Breast epithelium (tissue), 3 donors: ENCODE data around the gene ZNRF3.

ENCODE experiments used
- POLR2AphosphoS5 ChIP-seq, 3 donors: sonication (generic); formaldehyde crosslinking; IDR thresholded peaks; one replicate each; pipeline ENCODE4 v1.6.1; 2017; ENCODE audit warnings: antibody characterized with exemption in 3 of 3
- TF ChIP-seq, protein P1 (sequence below), 3 donors: fragments of 450-650 bp; IDR thresholded peaks; one replicate each; pipeline ENCODE4 v1.5.1; 2016 to 2017; ENCODE audit warnings: antibody characterized with exemption in 3 of 3, mild to moderate bottlenecking in 3 of 3, moderate library complexity in 3 of 3

DNA sequence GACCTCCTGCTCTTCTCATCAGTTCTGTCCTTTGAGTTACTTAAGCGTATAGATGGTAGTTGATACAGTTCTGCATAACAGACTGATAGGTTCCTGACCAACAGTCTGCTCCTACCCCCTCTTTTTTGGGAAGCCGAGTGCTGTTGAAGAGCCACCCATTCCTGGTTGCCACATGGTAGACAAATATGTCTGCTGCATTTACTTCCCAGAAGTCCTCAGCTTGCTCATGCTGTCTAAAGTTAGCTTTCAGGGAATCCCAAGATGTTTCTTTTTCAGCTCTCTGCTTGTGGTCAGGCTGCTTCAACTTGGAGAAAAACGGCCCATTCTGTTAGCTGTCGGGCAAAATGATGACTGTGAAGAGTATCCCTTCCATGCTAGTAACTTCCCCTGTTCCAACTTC, 129.6 kb downstream of the ZNRF3 start:
- TF ChIP-seq, protein P1, sequence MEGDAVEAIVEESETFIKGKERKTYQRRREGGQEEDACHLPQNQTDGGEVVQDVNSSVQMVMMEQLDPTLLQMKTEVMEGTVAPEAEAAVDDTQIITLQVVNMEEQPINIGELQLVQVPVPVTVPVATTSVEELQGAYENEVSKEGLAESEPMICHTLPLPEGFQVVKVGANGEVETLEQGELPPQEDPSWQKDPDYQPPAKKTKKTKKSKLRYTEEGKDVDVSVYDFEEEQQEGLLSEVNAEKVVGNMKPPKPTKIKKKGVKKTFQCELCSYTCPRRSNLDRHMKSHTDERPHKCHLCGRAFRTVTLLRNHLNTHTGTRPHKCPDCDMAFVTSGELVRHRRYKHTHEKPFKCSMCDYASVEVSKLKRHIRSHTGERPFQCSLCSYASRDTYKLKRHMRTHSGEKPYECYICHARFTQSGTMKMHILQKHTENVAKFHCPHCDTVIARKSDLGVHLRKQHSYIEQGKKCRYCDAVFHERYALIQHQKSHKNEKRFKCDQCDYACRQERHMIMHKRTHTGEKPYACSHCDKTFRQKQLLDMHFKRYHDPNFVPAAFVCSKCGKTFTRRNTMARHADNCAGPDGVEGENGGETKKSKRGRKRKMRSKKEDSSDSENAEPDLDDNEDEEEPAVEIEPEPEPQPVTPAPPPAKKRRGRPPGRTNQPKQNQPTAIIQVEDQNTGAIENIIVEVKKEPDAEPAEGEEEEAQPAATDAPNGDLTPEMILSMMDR (IDR thresholded peaks at IDR 0.05) = no peak
- no peak for TF ChIP-seq POLR2AphosphoS5 (IDR thresholded peaks at IDR 0.05)
